H1 (cell line): Measurements from ENCODE around the gene MUC2. TPM values are rescaled to one million over a fixed set of nuclear protein-coding genes. Genes with fewer than 3 reads are reported as not detected.

ENCODE experiments used
- ATF3 ChIP-seq: IDR thresholded peaks from 2 replicates; pipeline ENCODE4 v1.6.1; 2011; ENCODE audit warnings: low read depth, mild to moderate bottlenecking, low read length; ENCODE audit not compliant: insufficient read depth
- BCL11A ChIP-seq, 2 experiments: IDR thresholded peaks; one replicate each; pipeline ENCODE4 v1.6.1; 2011; ENCODE audit warnings: low read depth in 2 of 2, low read length in 2 of 2, mild to moderate bottlenecking in 2 of 2
- BRCA1 ChIP-seq: IDR thresholded peaks from 2 replicates; pipeline ENCODE4 v1.6.1; 2012; ENCODE audit warnings: low read depth, low read length, improper control_type of control experiment
- CBX8 ChIP-seq: fragments of 300-800, 300-1000 bp; sonication (generic); IDR thresholded peaks from 2 replicates; pipeline ENCODE4 v1.7.1; 2016; ENCODE audit warnings: low read depth, low read length, borderline replicate concordance
- polyA plus RNA-seq, 7 experiments: library from polyadenylated mRNA; depleted of rRNA in 3 of 7; stranded (reverse) in 5 of 7; unstranded in 2 of 7; fragments of >200 nt in 5 of 7; fragments of 200-250 nt in 2 of 7; gene quantifications; 1 replicate in 5 of 7; 2 replicates in 1 of 7; 4 replicates in 1 of 7; pipeline versions ENCODE4 v1.2.1 to v1.2.3, GENCODE V29; 2011 to 2013; ENCODE audit warnings: missing spikeins in 2 of 7, mixed read lengths in 2 of 7
- total RNA-seq: library from RNA; stranded (reverse); fragmentation: NEBNext Ultra II Directional; extraction: Animal tissue kit (Norgen Biotek cat#: 25700); gene quantifications from 2 replicates; pipeline ENCODE4 v1.2.1, GENCODE V29; 2021

The MUC2 gene
- total and polyA plus RNA-seq, 2 of the 8 experiments (the other 6 are each of a cell fraction or from before 2014, with no cell fraction given) = not detected

GRCh38 chr11:1053121-1053901 lies 21.4 kb upstream of the MUC2 start (continued):
- TF ChIP-seq ATF3 (no peak), BCL11A (IDR thresholded peaks at IDR 0.05; ENCODE audit: low read depth in 2 of 2, low read length in 2 of 2) (no peak), CBX8 (no peak), BRCA1 (no peak)
